ENCODE results near the gene RAPGEF3.

GRCh38 chr12:47803191-47803875 is 44.7 kb upstream of the RAPGEF3 start:
- TF ChIP-seq CTCF (IDR thresholded peaks at IDR 0.05), result no peak
- no peak for TF ChIP-seq POLR2AphosphoS5 (IDR thresholded peaks at IDR 0.05)

All from breast epithelium (tissue), 3 donors.